Esophagus muscularis mucosa (tissue), 4 donors: Measurements from ENCODE around the gene SAMD4A. TPM values are rescaled to one million over a fixed set of nuclear protein-coding genes. Genes with fewer than 3 reads are reported as not detected.

ENCODE experiments used
- DNase-seq: peaks from one replicate; pipeline ENCODE4 v3.0.0-alpha.2; 2017; ENCODE audit errors: extremely low spot score
- H3K27ac ChIP-seq, 4 donors: fragments of 200-600 bp; sonication (generic); replicated peaks in 1 of 4; 1 replicate in 3 of 4; 2 replicates in 1 of 4; pipeline ENCODE4 v1.5.1; 2016 to 2019; ENCODE audit warnings: mild to moderate bottlenecking in 1 of 4
- H3K27me3 ChIP-seq, 4 donors: fragments of 200-600 bp; sonication (generic); one replicate each; pipeline versions ENCODE4 v1.5.1 to v1.6.0; 2016 to 2019
- H3K36me3 ChIP-seq, 4 donors: fragments of 200-600 bp; sonication (generic); one replicate each; pipeline ENCODE4 v1.5.1; 2016 to 2019
- H3K4me1 ChIP-seq, 4 donors: fragments of 200-600 bp; sonication (generic); one replicate each; pipeline ENCODE4 v1.5.1; 2016 to 2019
- H3K4me3 ChIP-seq, 4 donors: fragments of 200-600 bp; sonication (generic); 1 replicate in 2 of 4; 2 replicates in 2 of 4; pipeline ENCODE4 v1.5.1; 2016 to 2019; ENCODE audit warnings: mild to moderate bottlenecking in 4 of 4, moderate library complexity in 1 of 4
- H3K9me3 ChIP-seq, 4 donors: fragments of 200-600 bp; sonication (generic); 1 replicate in 3 of 4; 2 replicates in 1 of 4; pipeline ENCODE4 v1.5.1; 2016 to 2019
- EP300 ChIP-seq: sonication (generic); formaldehyde crosslinking; IDR thresholded peaks from one replicate; pipeline ENCODE4 v1.6.1; 2017; ENCODE audit warnings: antibody characterized with exemption
- POLR2A ChIP-seq: fragments of 450-650 bp; IDR thresholded peaks from one replicate; pipeline ENCODE4 v1.6.1; 2017; ENCODE audit warnings: antibody characterized with exemption, moderate library complexity, mild to moderate bottlenecking, low read depth
- POLR2AphosphoS5 ChIP-seq, 2 donors: sonication (generic); formaldehyde crosslinking; IDR thresholded peaks; one replicate each; pipeline ENCODE4 v1.6.1; 2017; ENCODE audit warnings: antibody characterized with exemption in 2 of 2
- WGBS: methylation state at CpG from one replicate; pipeline ENCODE4 v1.1.5; 2018; 5-methylcytosine and 5-hydroxymethylcytosine counted together
- intact Hi-C: fragments of 100-400 bp; cut with DNase I; formaldehyde crosslinking; loops from one replicate; pipeline ENCODE4 v1.15.1; 2023
- total RNA-seq, 4 donors: library from RNA; depleted of rRNA; stranded (reverse); fragments of >200 nt; gene quantifications; one replicate each; pipeline versions ENCODE4 v1.1.0 to v1.2.1, GENCODE V29; 2016
- TF ChIP-seq, protein P1 (sequence below), 3 experiments: fragments of 200-600 bp in 2 of 3; fragments of 450-650 bp in 1 of 3; sonication (generic) in 2 of 3; IDR thresholded peaks; one replicate each; pipeline ENCODE4 v1.5.1; 2017 to 2019; ENCODE audit warnings: antibody characterized with exemption in 3 of 3, mild to moderate bottlenecking in 2 of 3, moderate library complexity in 1 of 3

The SAMD4A gene
- total RNA-seq, 4 donors from 2014 or later = 76.8 to 123 (median 97.0) TPM

- H3K4me1 ChIP-seq = peaks cover 63 to 78% (median 73%) of the 10 kb centered on the region in 4 donors
- H3K36me3 ChIP-seq = no peaks in the 10 kb centered on the region
- peak overlapping the region; percentile 28 to 46 (median 38) for H3K4me3 ChIP-seq
- H3K27me3 ChIP-seq = no peaks in the 10 kb centered on the region
- peak overlapping the region; percentile 79 to 84 (median 82) for H3K27ac ChIP-seq
- no peak for DNase-seq
- intact Hi-C loops = no loop called here
- TF ChIP-seq POLR2AphosphoS5 (IDR thresholded peaks at IDR 0.05) = peak in 1 of 2 donors; percentile 32
- TF ChIP-seq, protein P1, sequence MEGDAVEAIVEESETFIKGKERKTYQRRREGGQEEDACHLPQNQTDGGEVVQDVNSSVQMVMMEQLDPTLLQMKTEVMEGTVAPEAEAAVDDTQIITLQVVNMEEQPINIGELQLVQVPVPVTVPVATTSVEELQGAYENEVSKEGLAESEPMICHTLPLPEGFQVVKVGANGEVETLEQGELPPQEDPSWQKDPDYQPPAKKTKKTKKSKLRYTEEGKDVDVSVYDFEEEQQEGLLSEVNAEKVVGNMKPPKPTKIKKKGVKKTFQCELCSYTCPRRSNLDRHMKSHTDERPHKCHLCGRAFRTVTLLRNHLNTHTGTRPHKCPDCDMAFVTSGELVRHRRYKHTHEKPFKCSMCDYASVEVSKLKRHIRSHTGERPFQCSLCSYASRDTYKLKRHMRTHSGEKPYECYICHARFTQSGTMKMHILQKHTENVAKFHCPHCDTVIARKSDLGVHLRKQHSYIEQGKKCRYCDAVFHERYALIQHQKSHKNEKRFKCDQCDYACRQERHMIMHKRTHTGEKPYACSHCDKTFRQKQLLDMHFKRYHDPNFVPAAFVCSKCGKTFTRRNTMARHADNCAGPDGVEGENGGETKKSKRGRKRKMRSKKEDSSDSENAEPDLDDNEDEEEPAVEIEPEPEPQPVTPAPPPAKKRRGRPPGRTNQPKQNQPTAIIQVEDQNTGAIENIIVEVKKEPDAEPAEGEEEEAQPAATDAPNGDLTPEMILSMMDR (IDR thresholded peaks at IDR 0.05) = no peak
- no peaks in the 10 kb centered on the region for H3K9me3 ChIP-seq
- 20% methylated on average over 13 of the region's 13 CpGs for WGBS
Measured at GRCh38 chr14:54627540-54628363, 60.8 kb downstream of the SAMD4A start.

DNA sequence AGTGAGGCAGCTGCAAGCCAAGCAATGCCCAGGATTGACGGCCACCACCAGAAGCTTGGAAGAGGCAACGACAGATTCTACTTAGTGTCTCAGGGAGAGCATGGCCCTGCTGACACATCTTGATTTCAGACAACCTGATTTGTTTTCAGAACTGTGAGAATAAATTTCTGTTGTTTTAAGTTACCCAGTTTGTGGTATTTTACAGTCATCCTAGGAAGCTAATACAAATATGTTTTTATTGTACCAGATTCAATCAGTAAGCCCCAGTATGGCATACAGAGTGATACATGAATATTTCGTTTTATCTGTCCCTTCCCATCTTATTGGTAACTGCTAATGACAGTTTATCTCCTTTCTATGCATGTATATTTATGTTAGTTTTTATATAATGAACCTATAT, 62.3 kb downstream of the SAMD4A start:
- H3K27me3 ChIP-seq = no peaks in the 10 kb centered on the region
- H3K27ac ChIP-seq = peak overlapping the region in 3 of 4 donors; percentile 79 to 84 (median 81)
- no peaks in the 10 kb centered on the region for H3K9me3 ChIP-seq
- intact Hi-C loops = no loop called here
- WGBS = 89% methylated on average over 3 of the region's 3 CpGs
- no peak overlapping the region for H3K4me3 ChIP-seq
- TF ChIP-seq POLR2A (no peak), EP300 (no peak), POLR2AphosphoS5 (IDR thresholded peaks at IDR 0.05) (no peak)
- TF ChIP-seq, protein P1 (IDR thresholded peaks at IDR 0.05) = no peak
- no peaks in the 10 kb centered on the region for H3K36me3 ChIP-seq
- no peak for DNase-seq
- H3K4me1 ChIP-seq = peaks cover 61 to 73% (median 68%) of the 10 kb centered on the region in 4 donors

GRCh38 chr14:54629635-54630360, 62.9 kb downstream of the SAMD4A start:
- 44% methylated on average over 3 of the region's 3 CpGs for WGBS
- no peak for DNase-seq
- H3K4me1 ChIP-seq = peaks cover 55 to 66% (median 62%) of the 10 kb centered on the region in 4 donors
- TF ChIP-seq POLR2AphosphoS5 (IDR thresholded peaks at IDR 0.05) (no peak), EP300 (no peak), POLR2A (no peak)
- TF ChIP-seq, protein P1 (IDR thresholded peaks at IDR 0.05) = no peak
- intact Hi-C loops = no loop called here
- no peak overlapping the region for H3K4me3 ChIP-seq
- H3K9me3 ChIP-seq = no peaks in the 10 kb centered on the region
- H3K27ac ChIP-seq = peak overlapping the region in 2 of 4 donors; percentile 33 to 84
- H3K36me3 ChIP-seq = no peaks in the 10 kb centered on the region
- H3K27me3 ChIP-seq = no peaks in the 10 kb centered on the region

GRCh38 chr14:54631016-54631415, 64.1 kb downstream of the SAMD4A start:
- H3K4me3 ChIP-seq = no peak overlapping the region
- no peaks in the 10 kb centered on the region for H3K9me3 ChIP-seq
- no peak overlapping the region for H3K27ac ChIP-seq
- DNase-seq = no peak
- intact Hi-C loops = no loop called here
- no peaks in the 10 kb centered on the region for H3K36me3 ChIP-seq
- no peaks in the 10 kb centered on the region for H3K27me3 ChIP-seq
- H3K4me1 ChIP-seq = peaks cover 42 to 54% (median 50%) of the 10 kb centered on the region in 4 donors
- no peak for TF ChIP-seq POLR2A
- TF ChIP-seq POLR2AphosphoS5 (IDR thresholded peaks at IDR 0.05) = no peak
- TF ChIP-seq, protein P1 (IDR thresholded peaks at IDR 0.05) = no peak
- TF ChIP-seq EP300 = no peak
- 47% methylated on average over 1 of the region's 1 CpG for WGBS
